Mesenteric fat pad (tissue), 1 donor: ENCODE results near the gene CFL2. TPM values are rescaled to one million over a fixed set of nuclear protein-coding genes. Genes with fewer than 3 reads are reported as not detected.
"Not testable (repeated sequence)": the region's sequence is repeated elsewhere in the genome, so short reads cannot be mapped to it uniquely, and the experiment has no call there.

Experiments used
- DNase-seq: peaks from one replicate; pipeline ENCODE4 v3.0.0-alpha.2; 2020; ENCODE audit warnings: low spot score
- total RNA-seq: library from RNA; stranded (reverse); fragmentation: NEBNext Ultra II Directional; extraction: Animal tissue kit (Norgen Biotek cat#: 25700); gene quantifications from one replicate; pipeline ENCODE4 v1.2.1, GENCODE V29; 2021
- donor health status: DM: yes; HTN: yes; CAD: no.

Gene CFL2
- total RNA-seq, 1 donor from 2014 or later: 78.8 TPM

GRCh38 chr14:34711796-34712712, 2.3 kb downstream of the CFL2 start:
- DNase-seq: no peak

GRCh38 chr14:34711169-34711568, 3.2 kb downstream of the CFL2 start:
- DNase-seq: no peak

- no peak for DNase-seq
Measured at GRCh38 chr14:34710744-34711143, 3.6 kb downstream of the CFL2 start.

- DNase-seq: no peak
Measured at GRCh38 chr14:34710006-34710405, 4.4 kb downstream of the CFL2 start.

- no peak for DNase-seq
Measured at GRCh38 chr14:34707722-34708121, 6.7 kb downstream of the CFL2 start.

- no peak for DNase-seq
Measured at GRCh38 chr14:34701808-34702207, 12.6 kb downstream of the CFL2 start.

GRCh38 chr14:34700622-34701130, 13.7 kb downstream of the CFL2 start:
- no peak for DNase-seq

- DNase-seq: no peak
Measured at GRCh38 chr14:34699873-34700621, 14.3 kb downstream of the CFL2 start.

GRCh38 chr14:34694216-34694615, 20.2 kb downstream of the CFL2 start:
- not testable (repeated sequence) for DNase-seq

- no peak for DNase-seq
Measured at GRCh38 chr14:34693228-34693939, 21.0 kb downstream of the CFL2 start.

GRCh38 chr14:34692898-34693227, 21.5 kb downstream of the CFL2 start:
- DNase-seq: no peak

- DNase-seq: no peak
Measured at GRCh38 chr14:34692348-34692747, 22.0 kb downstream of the CFL2 start.

- no peak for DNase-seq
Measured at GRCh38 chr14:34691206-34691605, 23.2 kb downstream of the CFL2 start.

GRCh38 chr14:34688470-34689206, 25.8 kb downstream of the CFL2 start:
- DNase-seq: no peak

- no peak for DNase-seq
Measured at GRCh38 chr14:34685819-34686428, 28.5 kb downstream of the CFL2 start.

GRCh38 chr14:34684578-34684977, 29.8 kb downstream of the CFL2 start:
- no peak for DNase-seq

- no peak for DNase-seq
Measured at GRCh38 chr14:34682787-34683321, 31.5 kb downstream of the CFL2 start.

- DNase-seq: no peak
Measured at GRCh38 chr14:34680806-34681479, 33.5 kb downstream of the CFL2 start.

GRCh38 chr14:34678735-34679134, 35.7 kb downstream of the CFL2 start:
- DNase-seq: no peak

- no peak for DNase-seq
Measured at GRCh38 chr14:34678306-34678705, 36.1 kb downstream of the CFL2 start.
